HepG2 (cell line): Measurements from ENCODE around the gene KIAA0930. TPM values are rescaled to one million over a fixed set of nuclear protein-coding genes. Genes with fewer than 3 reads are reported as not detected.

ENCODE experiments used
- ASH2L ChIP-seq: fragments of 300-600, 200-600 bp; sonication (generic); IDR thresholded peaks from 2 replicates; pipeline ENCODE4 v1.7.0; 2017; ENCODE audit warnings: low read depth, mild to moderate bottlenecking, moderate library complexity, mixed read lengths, low read length; ENCODE audit not compliant: insufficient read length
- DMAP1 ChIP-seq: IDR thresholded peaks from 2 replicates; pipeline ENCODE4 v1.6.1; 2016
- FOXP1 ChIP-seq, 2 experiments: fragments of 450-650 bp in 1 of 2; IDR thresholded peaks; 2 replicates each; pipeline ENCODE4 v1.6.1; 2017 to 2018; ENCODE audit warnings: antibody characterized with exemption in 1 of 2
- HOXA3 ChIP-seq: sonication (generic); formaldehyde crosslinking; IDR thresholded peaks from 2 replicates; pipeline ENCODE4 v1.5.0; 2020; ENCODE audit warnings: missing genetic modification reagents
- KLF16 ChIP-seq, 2 experiments: sonication (generic) in 1 of 2; formaldehyde crosslinking in 1 of 2; IDR thresholded peaks; 2 replicates each; pipeline versions ENCODE4 v1.6.1 to v1.8.0; 2016 to 2023; ENCODE audit warnings: missing genetic modification reagents in 2 of 2, missing compliant biosample characterization in 1 of 2
- MATR3 ChIP-seq: sonication (generic); formaldehyde crosslinking; IDR thresholded peaks from 2 replicates; pipeline ENCODE4 v1.4.0; 2020; ENCODE audit warnings: missing genetic modification reagents
- MTA1 ChIP-seq: sonication (generic); formaldehyde crosslinking; IDR thresholded peaks from 2 replicates; pipeline ENCODE4 v1.4.0; 2020; ENCODE audit warnings: missing genetic modification reagents, mild to moderate bottlenecking, borderline replicate concordance
- PCBP2 ChIP-seq: fragments of 200-400 bp; formaldehyde crosslinking; optimal IDR thresholded peaks from 2 replicates; pipeline ENCODE3; 2018; ENCODE audit warnings: low read length, low read depth; ENCODE audit not compliant: poor library complexity, severe bottlenecking
- RAD51 ChIP-seq: fragments of 450-650 bp; IDR thresholded peaks from 2 replicates; pipeline ENCODE4 v1.6.1; 2016; ENCODE audit warnings: borderline replicate concordance
- RBM22 ChIP-seq: fragments of 200-400 bp; formaldehyde crosslinking; optimal IDR thresholded peaks from 2 replicates; pipeline ENCODE3; 2017; ENCODE audit warnings: mild to moderate bottlenecking, low read length, moderate library complexity
- RNF2 ChIP-seq: fragments of 450-650 bp; conservative IDR thresholded peaks from 2 replicates; pipeline ENCODE4 v1.6.1; 2016; ENCODE audit warnings: low read depth
- SIN3B ChIP-seq: fragments of 150-350 bp; IDR thresholded peaks from 2 replicates; pipeline ENCODE4 v1.6.1; 2014; ENCODE audit warnings: low read length
- SKI ChIP-seq: fragments of 450-650 bp; IDR thresholded peaks from one replicate; pipeline ENCODE4 v1.6.1; 2018; ENCODE audit warnings: mild to moderate bottlenecking; ENCODE audit not compliant: partially characterized antibody
- SNRNP70 ChIP-seq: fragments of 200-400 bp; formaldehyde crosslinking; IDR thresholded peaks from 2 replicates; pipeline ENCODE4 v1.6.1; 2017; ENCODE audit warnings: mild to moderate bottlenecking, low read depth, low read length, moderate library complexity
- TRIM22 ChIP-seq: fragments of 450-650 bp; IDR thresholded peaks from 2 replicates; pipeline ENCODE4 v1.6.1; 2017
- ZBTB8A ChIP-seq: sonication (generic); formaldehyde crosslinking; IDR thresholded peaks from 2 replicates; pipeline ENCODE4 v1.4.0; 2020; ENCODE audit warnings: mild to moderate bottlenecking, low read depth, missing genetic modification reagents, borderline replicate concordance
- ZNF121 ChIP-seq: sonication (generic); formaldehyde crosslinking; IDR thresholded peaks from 2 replicates; pipeline ENCODE4 v1.5.0; 2020; ENCODE audit warnings: mild to moderate bottlenecking, missing genetic modification reagents
- ZNF333 ChIP-seq: sonication (generic); formaldehyde crosslinking; IDR thresholded peaks from 2 replicates; pipeline ENCODE4 v1.4.0; 2020; ENCODE audit warnings: mild to moderate bottlenecking, missing genetic modification reagents, borderline replicate concordance
- ZNF460 ChIP-seq: sonication (generic); formaldehyde crosslinking; IDR thresholded peaks from 2 replicates; pipeline ENCODE4 v1.5.1; 2020; ENCODE audit warnings: missing genetic modification reagents, mild to moderate bottlenecking, borderline replicate concordance
- ZNF589 ChIP-seq: sonication (generic); formaldehyde crosslinking; conservative IDR thresholded peaks from 2 replicates; pipeline ENCODE4 v1.8.0; 2022; ENCODE audit warnings: mild to moderate bottlenecking, moderate library complexity, missing genetic modification reagents
- ZNF850 ChIP-seq: sonication (generic); formaldehyde crosslinking; conservative IDR thresholded peaks from 2 replicates; pipeline ENCODE4 v1.9.0; 2021; ENCODE audit warnings: mild to moderate bottlenecking, missing genetic modification reagents
- polyA plus RNA-seq, 8 experiments: library from polyadenylated mRNA; depleted of rRNA in 3 of 8; stranded (reverse) in 7 of 8; unstranded in 1 of 8; fragments of >200 nt; fragmentation: Illumina TruSeq in 4 of 8; extraction: Trizol in 4 of 8; gene quantifications; 2 replicates each; pipeline versions ENCODE4 v1.2.1 to v1.2.3, GENCODE V29; 2011 to 2016; ENCODE audit warnings: low read depth in 4 of 8, missing spikeins in 1 of 8, mixed read lengths in 1 of 8; ENCODE audit not compliant: insufficient read depth in 1 of 8
- total RNA-seq, 5 experiments: library from RNA; depleted of rRNA; stranded (reverse); fragments of >200 nt; fragmentation: Illumina TruSeq; extraction: Trizol; gene quantifications; 2 replicates each; pipeline ENCODE4 v1.2.3, GENCODE V29; 2016; ENCODE audit warnings: low read depth in 1 of 5
- TF ChIP-seq, protein P1 (sequence below): sonication (generic); formaldehyde crosslinking; IDR thresholded peaks from 2 replicates; pipeline ENCODE4 v1.4.0; 2020; ENCODE audit warnings: mild to moderate bottlenecking, missing genetic modification reagents

Gene KIAA0930
- total and polyA plus RNA-seq, 2 of the 13 experiments (the other 11 are each of a cell fraction or from before 2014, with no cell fraction given) = 27.0 to 38.2 TPM

- TF ChIP-seq KLF16 (CRISPR knock-in tag; IDR thresholded peaks at IDR 0.05) (peak in 1 of 2 experiments; percentile 81; a peak in 2 of 4 replicates), DMAP1 (CRISPR knock-in tag) (peak; percentile 68; the same call in 1 of the 2 replicates), ZNF589 (no peak), ZNF850 (CRISPR knock-in tag) (no peak), ZBTB8A (no peak), TRIM22 (no peak), ZNF121 (CRISPR knock-in tag) (no peak), MATR3 (CRISPR knock-in tag) (no peak), FOXP1 (IDR thresholded peaks at IDR 0.05) (no peak; the same call in 1 of the 2 replicates), FOXP1 (CRISPR knock-in tag; IDR thresholded peaks at IDR 0.05) (peak; percentile 90), SNRNP70 (no peak), HOXA3 (CRISPR knock-in tag) (peak; percentile 89), RAD51 (no peak), SKI (peak; percentile 80), RNF2 (no peak), SIN3B (no peak), ZNF333 (no peak), PCBP2 (no peak), ASH2L (peak; percentile 95), ZNF460 (CRISPR knock-in tag) (peak; percentile 62; the same call in 1 of the 2 replicates), RBM22 (no peak), MTA1 (CRISPR knock-in tag) (peak; percentile 98)
- TF ChIP-seq, protein P1, sequence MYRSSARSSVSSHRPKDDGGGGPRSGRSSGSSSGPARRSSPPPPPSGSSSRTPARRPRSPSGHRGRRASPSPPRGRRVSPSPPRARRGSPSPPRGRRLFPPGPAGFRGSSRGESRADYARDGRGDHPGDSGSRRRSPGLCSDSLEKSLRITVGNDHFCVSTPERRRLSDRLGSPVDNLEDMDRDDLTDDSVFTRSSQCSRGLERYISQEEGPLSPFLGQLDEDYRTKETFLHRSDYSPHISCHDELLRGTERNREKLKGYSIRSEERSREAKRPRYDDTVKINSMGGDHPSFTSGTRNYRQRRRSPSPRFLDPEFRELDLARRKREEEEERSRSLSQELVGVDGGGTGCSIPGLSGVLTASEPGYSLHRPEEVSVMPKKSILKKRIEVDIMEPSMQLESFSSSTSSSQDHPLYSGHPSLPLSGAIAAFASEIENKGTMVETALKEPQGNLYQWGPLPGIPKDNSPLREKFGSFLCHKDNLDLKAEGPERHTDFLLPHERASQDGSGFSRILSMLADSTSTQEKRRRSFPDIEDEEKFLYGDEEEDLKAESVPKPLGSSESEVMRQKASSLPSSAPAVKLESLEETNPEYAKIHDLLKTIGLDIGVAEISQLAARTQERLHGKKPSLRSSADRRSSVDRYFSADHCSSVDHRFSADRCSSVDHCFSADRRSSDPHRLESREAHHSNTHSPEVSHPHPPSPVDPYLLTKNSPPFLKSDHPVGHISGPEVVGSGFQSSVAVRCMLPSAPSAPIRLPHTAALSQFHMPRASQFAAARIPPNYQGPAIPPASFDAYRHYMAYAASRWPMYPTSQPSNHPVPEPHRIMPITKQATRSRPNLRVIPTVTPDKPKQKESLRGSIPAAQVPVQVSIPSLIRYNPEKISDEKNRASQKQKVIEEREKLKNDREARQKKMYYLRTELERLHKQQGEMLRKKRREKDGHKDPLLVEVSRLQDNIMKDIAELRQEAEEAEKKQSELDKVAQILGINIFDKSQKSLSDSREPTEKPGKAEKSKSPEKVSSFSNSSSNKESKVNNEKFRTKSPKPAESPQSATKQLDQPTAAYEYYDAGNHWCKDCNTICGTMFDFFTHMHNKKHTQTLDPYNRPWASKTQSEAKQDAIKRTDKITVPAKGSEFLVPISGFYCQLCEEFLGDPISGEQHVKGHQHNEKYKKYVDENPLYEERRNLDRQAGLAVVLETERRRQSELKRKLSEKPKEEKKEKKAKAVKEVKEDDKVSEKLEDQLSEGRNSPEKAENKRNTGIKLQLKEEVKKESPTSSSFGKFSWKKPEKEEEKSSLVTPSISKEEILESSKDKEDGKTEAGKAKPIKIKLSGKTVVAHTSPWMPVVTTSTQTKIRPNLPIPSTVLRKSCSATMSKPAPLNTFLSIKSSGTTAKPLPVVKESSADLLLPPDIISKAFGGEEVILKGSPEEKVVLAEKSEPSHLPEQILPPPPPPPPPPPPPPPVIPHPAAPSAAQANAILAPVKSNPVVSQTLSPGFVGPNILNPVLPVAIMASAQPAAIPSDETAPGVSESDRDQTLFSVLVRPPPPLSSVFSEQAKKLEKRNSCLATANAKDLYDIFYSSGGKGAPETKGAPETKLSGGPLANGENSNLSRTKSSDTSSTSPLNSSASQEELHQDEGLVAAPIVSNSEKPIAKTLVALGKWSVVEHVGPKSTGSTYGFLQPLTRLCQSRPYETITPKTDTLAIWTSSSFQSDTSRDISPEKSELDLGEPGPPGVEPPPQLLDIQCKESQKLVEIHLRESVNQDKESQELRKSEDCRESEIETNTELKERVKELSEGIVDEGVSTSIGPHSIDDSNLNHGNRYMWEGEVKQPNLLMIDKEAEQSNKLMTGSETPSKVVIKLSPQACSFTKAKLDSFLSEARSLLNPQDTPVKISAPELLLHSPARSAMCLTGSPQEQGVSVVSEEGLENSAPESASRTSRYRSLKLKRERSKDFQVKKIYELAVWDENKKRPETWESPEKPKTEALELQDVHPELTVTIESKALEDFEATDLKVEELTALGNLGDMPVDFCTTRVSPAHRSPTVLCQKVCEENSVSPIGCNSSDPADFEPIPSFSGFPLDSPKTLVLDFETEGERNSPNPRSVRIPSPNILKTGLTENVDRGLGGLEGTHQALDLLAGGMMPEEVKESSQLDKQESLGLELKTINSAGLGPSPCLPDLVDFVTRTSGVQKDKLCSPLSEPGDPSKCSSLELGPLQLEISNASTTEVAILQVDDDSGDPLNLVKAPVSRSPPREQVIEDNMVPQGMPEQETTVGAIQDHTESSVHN (CRISPR knock-in tag) = no peak
These were observed 32.9 kb upstream of the KIAA0930 start (continued) for GRCh38 chr22:45273452-45274075.
